Pancreas (tissue), 10 donors: ENCODE measurements around the gene UBXN1. TPM values are rescaled to one million over a fixed set of nuclear protein-coding genes. Genes with fewer than 3 reads are reported as not detected.

Experiments
- ATAC-seq, 4 donors: fragments of 200-7000 bp; cut with Tn5 transposase; one replicate each; pipeline versions ENCODE4 v1.8.0 to v1.9.1; 2020; ENCODE audit warnings: mild to moderate bottlenecking in 4 of 4, moderate library complexity in 4 of 4
- DNase-seq, 6 donors: peaks; one replicate each; pipeline ENCODE4 v3.0.0-alpha.2; 2020
- FAIRE-seq: peaks from 2 replicates; lab custom pipeline; 2012; peaks lifted over from hg19 to GRCh38; lab: Jason Lieb, UNC
- H3K27ac ChIP-seq, 4 donors: fragments of 200-600 bp; sonication (generic); 1 replicate in 3 of 4; 2 replicates in 1 of 4; pipeline versions ENCODE4 v1.5.0 to v1.8.0; 2020
- H3K27me3 ChIP-seq, 4 donors: fragments of 200-600 bp; one replicate each; pipeline ENCODE4 v1.8.0; 2021
- H3K36me3 ChIP-seq, 3 donors: fragments of 200-600 bp; sonication (generic) in 1 of 3; one replicate each; pipeline versions ENCODE4 v1.5.0 to v1.8.0; 2020 to 2021
- H3K4me1 ChIP-seq, 3 donors: fragments of 200-600 bp; one replicate each; pipeline ENCODE4 v1.8.0; 2021
- H3K4me3 ChIP-seq, 4 donors: fragments of 200-600 bp; sonication (generic) in 2 of 4; one replicate each; pipeline versions ENCODE4 v1.5.0 to v1.8.0; 2020 to 2021
- H3K9me3 ChIP-seq, 4 donors: fragments of 200-600 bp; one replicate each; pipeline ENCODE4 v1.8.0; 2021
- CTCF ChIP-seq, 4 donors: fragments of 200-600 bp; sonication (generic) in 3 of 4; IDR thresholded peaks; one replicate each; pipeline versions ENCODE4 v1.5.0 to v1.8.0; 2021; ENCODE audit warnings: antibody characterized with exemption in 4 of 4
- WGBS, 2 donors: extraction: QIAGEN DNeasy Blood & Tissue Kit; methylation state at CpG; one replicate each; pipeline ENCODE4 v1.1.7; 2013; 5-methylcytosine and 5-hydroxymethylcytosine counted together
- intact Hi-C, 3 donors: fragments of 100-400 bp; cut with DNase I; formaldehyde crosslinking; loops; one replicate each; pipeline versions ENCODE4 v1.11.1 to v1.14.2; 2022
- polyA plus RNA-seq, 2 donors: library from polyadenylated mRNA; stranded (reverse); fragments of 200-250 nt; gene quantifications; one replicate each; pipeline ENCODE4 v1.2.3, GENCODE V29; 2013
- total RNA-seq, 6 donors: library from RNA; stranded (reverse); fragmentation: NEBNext Ultra II Directional in 4 of 6; extraction: Animal tissue kit (Norgen Biotek cat#: 25700) in 4 of 6; gene quantifications; one replicate each; pipeline versions ENCODE4 v1.2.1 to v1.2.4, GENCODE V29; 2021 to 2023
- donor health status: healthy with polysubstance abuse.
- donor health status: DM: no; HTN: no; CAD: no; lungs with moderate emphysema.
- donor health status: DM: no; HTN: no; CAD: no.
- donor health status: control.
- donor health status: control.
- donor health status: Bipolar disorder and iron deficiency.
- donor health status: DM: yes; HTN: yes; CAD: no.
- donor health status: DM: no; HTN: no; CAD: no.
- donor health status: DM: no; HTN: no; CAD: no.
- donor health status: DM: yes; HTN: yes; CAD: no.

Gene UBXN1
- total and polyA plus RNA-seq, 8 donors = 37.7 to 104 (median 60.0) TPM

- no peak for ATAC-seq
- no peak for FAIRE-seq
- Histone ChIP-seq H3K4me3 (peak overlapping the region in 2 of 4 donors; percentile 68 to 92), H3K27me3 (no peaks in the 10 kb centered on the region), H3K4me1 (peaks cover 0 to 12% (median 10%) of the 10 kb centered on the region in 3 donors), H3K9me3 (no peaks in the 10 kb centered on the region), H3K36me3 (peaks cover 9 to 47% (median 44%) of the 10 kb centered on the region in 3 donors), H3K27ac (no peak overlapping the region)
- no peak for TF ChIP-seq CTCF (IDR thresholded peaks at IDR 0.05)
- DNase-seq = no peak
- intact Hi-C loops = no loop called here
- 23 to 31% methylated on average over 8 of the region's 8 CpGs for WGBS, 2 donors
Observed at GRCh38 chr11:62724171-62724570, 45.3 kb upstream of the UBXN1 start.

GRCh38 chr11:62721994-62722393 is 43.1 kb upstream of the UBXN1 start:
- peaks cover 0 to 12% (median 10%) of the 10 kb centered on the region in 3 donors for H3K4me1 ChIP-seq
- TF ChIP-seq CTCF (IDR thresholded peaks at IDR 0.05) = no peak
- no peak for DNase-seq
- no peak overlapping the region for H3K4me3 ChIP-seq
- 71 to 78% methylated on average over 7 of the region's 7 CpGs for WGBS, 2 donors
- FAIRE-seq = no peak
- H3K27me3 ChIP-seq = no peaks in the 10 kb centered on the region
- H3K9me3 ChIP-seq = no peaks in the 10 kb centered on the region
- H3K27ac ChIP-seq = no peak overlapping the region
- peaks cover 9 to 69% (median 54%) of the 10 kb centered on the region in 3 donors for H3K36me3 ChIP-seq
- no peak for ATAC-seq
- intact Hi-C loops = no loop called here

DNA sequence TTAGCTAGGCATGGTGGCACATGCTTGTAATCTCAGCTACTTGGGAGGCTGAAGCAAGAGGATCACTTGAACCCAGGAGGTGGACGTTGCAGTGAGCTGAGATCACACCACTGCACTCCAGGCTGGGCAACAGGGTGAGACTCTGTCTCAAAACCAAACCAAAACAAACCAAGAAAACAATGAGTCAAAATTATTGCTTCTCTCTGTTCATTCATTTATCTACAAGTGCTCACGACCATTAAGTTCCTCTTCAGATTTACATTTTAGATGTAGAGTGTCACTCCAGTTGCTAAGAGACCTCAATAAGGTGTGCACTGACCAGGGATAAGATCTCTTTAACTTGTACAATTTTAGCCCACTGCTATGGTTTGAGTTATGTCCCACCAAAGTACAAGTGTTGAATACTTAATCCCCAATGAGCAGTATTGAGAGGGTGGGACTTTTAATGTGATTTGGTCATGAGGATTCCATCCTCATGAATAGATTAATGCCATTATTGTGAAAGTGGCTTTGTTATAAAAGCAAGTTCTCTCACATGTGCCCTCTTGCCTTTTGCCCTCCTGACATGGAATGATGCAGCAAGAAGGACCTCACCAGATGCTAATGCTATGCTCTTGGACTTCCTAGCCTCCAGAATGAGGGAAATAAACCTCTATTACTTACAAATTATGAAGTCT is 40.6 kb upstream of the UBXN1 start:
- Histone ChIP-seq H3K27ac (no peak overlapping the region), H3K4me3 (no peak overlapping the region), H3K36me3 (peaks cover 9 to 88% (median 71%) of the 10 kb centered on the region in 3 donors), H3K27me3 (no peaks in the 10 kb centered on the region), H3K4me1 (peaks cover 8 to 13% (median 11%) of the 10 kb centered on the region in 3 donors), H3K9me3 (no peaks in the 10 kb centered on the region)
- no peak for ATAC-seq
- no peak for DNase-seq
- intact Hi-C loops = no loop called here
- no peak for TF ChIP-seq CTCF (IDR thresholded peaks at IDR 0.05)
- 89 to 90% methylated on average over 2 of the region's 2 CpGs for WGBS, 2 donors
- FAIRE-seq = no peak

GRCh38 chr11:62716816-62717215 is 37.9 kb upstream of the UBXN1 start:
- Histone ChIP-seq H3K9me3 (no peaks in the 10 kb centered on the region), H3K4me3 (no peak overlapping the region), H3K4me1 (peaks cover 24 to 31% (median 27%) of the 10 kb centered on the region in 3 donors), H3K27me3 (no peaks in the 10 kb centered on the region), H3K27ac (peak overlapping the region in 1 of 4 donors; percentile 23), H3K36me3 (peaks cover 4 to 66% (median 49%) of the 10 kb centered on the region in 3 donors)
- TF ChIP-seq CTCF (IDR thresholded peaks at IDR 0.05) = no peak
- WGBS, 2 donors = 49 to 62% methylated on average over 11 of the region's 11 CpGs
- DNase-seq (no peak), FAIRE-seq (no peak), ATAC-seq (no peak)
- intact Hi-C loops = no loop called here

GRCh38 chr11:62716206-62716605 is 37.3 kb upstream of the UBXN1 start:
- Histone ChIP-seq H3K4me1 (peaks cover 29 to 37% (median 33%) of the 10 kb centered on the region in 3 donors), H3K4me3 (no peak overlapping the region), H3K27ac (peak overlapping the region in 1 of 4 donors; percentile 23), H3K27me3 (no peaks in the 10 kb centered on the region), H3K9me3 (no peaks in the 10 kb centered on the region), H3K36me3 (peaks cover 4 to 60% (median 43%) of the 10 kb centered on the region in 3 donors)
- intact Hi-C loops = no loop called here
- ATAC-seq (no peak), FAIRE-seq (no peak), DNase-seq (no peak)
- TF ChIP-seq CTCF (IDR thresholded peaks at IDR 0.05) = no peak
- WGBS, 2 donors = 66 to 67% methylated on average over 5 of the region's 5 CpGs
